GM12864 (cell line): ENCODE data around the gene TMED3.

Experiments used
- DNase-seq: peaks from one replicate; pipeline ENCODE4 v3.0.0-alpha.2; 2011; ENCODE audit warnings: low read depth
- H3K4me3 ChIP-seq: 2 replicates; pipeline ENCODE4 v1.5.1; 2011; ENCODE audit warnings: mild to moderate bottlenecking, low read depth, low read length, control low read depth
- TF ChIP-seq, protein P1 (sequence below): IDR thresholded peaks from 2 replicates; pipeline ENCODE4 v1.5.1; 2011; ENCODE audit warnings: low read depth, mild to moderate bottlenecking, moderate library complexity, low read length, control low read depth, inconsistent platforms; ENCODE audit errors: missing control alignments

The TMED3 gene

DNA sequence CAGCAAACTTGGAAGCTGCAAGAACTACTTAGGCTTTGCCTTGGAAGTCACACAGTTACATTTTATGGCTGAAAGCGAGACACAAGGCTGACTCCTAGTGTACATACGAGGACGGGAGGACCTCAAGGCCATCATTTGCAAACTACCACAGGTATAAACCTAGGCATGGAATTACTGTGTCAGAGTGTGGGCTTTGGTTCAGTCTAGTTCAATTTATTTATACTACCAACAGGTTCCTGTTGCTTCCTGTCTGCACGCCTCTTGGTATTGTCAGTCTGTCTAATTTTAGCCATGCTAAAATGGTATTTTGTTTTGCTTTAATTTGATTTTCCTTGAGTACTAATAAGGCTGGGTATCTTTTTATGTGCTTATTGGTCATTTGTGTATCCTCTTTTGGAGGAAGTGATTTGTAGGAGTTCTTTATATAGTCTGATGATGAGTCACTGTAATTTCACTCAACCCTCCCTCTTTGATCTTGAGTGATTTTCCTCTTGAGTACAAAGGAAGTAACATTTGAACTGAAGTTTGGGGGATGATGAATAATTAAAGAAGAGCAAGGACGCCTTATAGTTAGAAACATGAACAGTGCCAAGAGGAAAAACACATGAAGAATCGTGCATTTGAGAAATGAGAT is 20.2 kb upstream of the TMED3 start:
- TF ChIP-seq, protein P1, sequence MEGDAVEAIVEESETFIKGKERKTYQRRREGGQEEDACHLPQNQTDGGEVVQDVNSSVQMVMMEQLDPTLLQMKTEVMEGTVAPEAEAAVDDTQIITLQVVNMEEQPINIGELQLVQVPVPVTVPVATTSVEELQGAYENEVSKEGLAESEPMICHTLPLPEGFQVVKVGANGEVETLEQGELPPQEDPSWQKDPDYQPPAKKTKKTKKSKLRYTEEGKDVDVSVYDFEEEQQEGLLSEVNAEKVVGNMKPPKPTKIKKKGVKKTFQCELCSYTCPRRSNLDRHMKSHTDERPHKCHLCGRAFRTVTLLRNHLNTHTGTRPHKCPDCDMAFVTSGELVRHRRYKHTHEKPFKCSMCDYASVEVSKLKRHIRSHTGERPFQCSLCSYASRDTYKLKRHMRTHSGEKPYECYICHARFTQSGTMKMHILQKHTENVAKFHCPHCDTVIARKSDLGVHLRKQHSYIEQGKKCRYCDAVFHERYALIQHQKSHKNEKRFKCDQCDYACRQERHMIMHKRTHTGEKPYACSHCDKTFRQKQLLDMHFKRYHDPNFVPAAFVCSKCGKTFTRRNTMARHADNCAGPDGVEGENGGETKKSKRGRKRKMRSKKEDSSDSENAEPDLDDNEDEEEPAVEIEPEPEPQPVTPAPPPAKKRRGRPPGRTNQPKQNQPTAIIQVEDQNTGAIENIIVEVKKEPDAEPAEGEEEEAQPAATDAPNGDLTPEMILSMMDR: no peak
- no peak for DNase-seq
- no peak overlapping the region for H3K4me3 ChIP-seq

DNA sequence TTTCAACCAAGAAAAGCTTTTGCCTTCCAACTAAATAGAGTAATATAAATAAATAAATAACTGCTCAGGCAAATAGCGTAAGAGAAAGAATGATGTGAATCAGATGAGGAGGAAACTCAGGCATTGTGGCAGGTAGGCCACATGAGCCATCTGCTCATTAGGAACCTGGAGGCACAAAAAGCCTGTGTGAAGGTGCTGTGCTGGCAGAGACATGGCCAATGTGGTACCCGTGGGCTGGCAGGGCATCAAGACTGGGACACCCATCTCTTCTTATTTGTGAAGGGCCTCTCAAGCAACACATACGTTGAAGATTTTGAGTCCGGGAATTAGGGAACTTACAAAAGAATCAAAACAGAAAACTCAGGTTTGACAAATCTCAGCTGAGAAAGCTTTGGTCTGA is 18.9 kb upstream of the TMED3 start:
- TF ChIP-seq, protein P1: no peak
- DNase-seq: no peak

DNA sequence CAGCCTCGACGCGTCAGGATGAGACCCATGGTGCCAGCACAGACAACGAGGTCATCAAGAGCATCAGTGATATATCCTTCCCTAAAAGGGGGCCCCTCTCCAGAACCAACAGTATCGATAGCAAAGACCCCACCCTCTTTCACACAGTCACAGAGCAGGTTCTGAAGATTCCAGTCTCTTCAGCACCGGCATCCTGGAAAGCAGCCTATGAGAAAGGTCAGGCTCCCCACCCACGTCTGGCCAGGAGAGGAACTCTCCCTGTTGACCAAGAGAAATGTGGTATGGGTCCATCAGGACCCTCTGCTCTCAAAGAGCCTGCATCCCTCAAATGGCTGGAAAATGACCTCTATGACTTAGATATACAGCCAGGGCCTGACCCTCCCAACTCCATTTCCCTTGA is 16.8 kb upstream of the TMED3 start:
- H3K4me3 ChIP-seq: no peak overlapping the region
- TF ChIP-seq, protein P1: no peak
- no peak for DNase-seq

More for the DNA sequence above, 18.9 kb upstream of the TMED3 start:
- H3K4me3 ChIP-seq: no peak overlapping the region

DNA sequence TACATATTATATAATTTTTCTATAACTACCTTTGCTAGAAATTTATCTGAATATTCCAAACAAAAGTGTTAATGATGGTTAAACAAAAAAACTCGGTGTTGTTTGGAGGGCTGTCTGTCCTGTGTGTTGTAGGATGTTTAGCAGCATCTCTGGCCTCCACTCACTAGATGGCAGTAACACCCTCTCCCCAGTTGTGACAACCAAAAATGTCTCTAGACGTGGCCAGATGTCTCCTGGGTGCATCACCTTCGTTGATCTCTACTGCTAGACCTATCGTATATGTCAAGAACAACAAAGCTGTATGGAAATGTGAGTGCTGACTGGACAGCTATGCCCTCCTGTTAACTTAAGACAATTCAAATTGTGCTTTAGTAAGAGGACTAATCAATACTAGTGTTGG is 14.3 kb upstream of the TMED3 start:
- TF ChIP-seq, protein P1: peak; percentile 51
- no peak overlapping the region for H3K4me3 ChIP-seq
- no peak for DNase-seq

DNA sequence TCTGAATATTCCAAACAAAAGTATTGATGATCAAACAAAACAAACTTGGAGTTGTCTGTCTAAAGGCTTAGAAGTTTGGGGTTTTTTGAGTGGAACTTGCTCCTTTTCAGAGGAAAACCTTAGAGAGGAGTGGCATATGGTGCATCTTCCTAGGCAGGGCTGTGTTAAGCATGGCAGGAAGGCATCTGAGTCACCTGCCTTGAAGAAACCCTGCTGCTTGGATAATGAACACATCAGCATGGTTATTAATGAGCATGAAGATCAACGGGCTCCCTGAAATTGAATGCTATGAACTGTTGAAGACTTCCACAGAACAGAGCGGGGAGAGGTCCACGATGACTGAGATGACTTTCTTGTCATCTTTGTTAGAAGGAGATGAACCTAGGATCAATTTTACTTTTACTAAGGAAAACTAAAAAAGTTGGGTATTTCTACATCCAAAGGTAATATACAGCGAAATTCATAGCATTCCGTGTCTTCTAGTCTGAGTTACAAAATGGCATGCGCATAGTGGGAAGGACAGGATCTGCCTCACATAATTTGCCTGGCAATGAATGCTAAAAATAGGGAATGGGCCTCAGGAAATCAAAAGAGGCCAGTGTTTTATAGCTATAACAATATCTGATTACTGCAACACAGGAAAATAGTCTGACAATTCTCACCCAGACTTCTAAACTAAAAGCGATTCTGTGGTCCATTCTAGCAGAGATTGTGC is 11.6 kb upstream of the TMED3 start:
- no peak overlapping the region for H3K4me3 ChIP-seq
- TF ChIP-seq, protein P1: no peak
- no peak for DNase-seq

DNA sequence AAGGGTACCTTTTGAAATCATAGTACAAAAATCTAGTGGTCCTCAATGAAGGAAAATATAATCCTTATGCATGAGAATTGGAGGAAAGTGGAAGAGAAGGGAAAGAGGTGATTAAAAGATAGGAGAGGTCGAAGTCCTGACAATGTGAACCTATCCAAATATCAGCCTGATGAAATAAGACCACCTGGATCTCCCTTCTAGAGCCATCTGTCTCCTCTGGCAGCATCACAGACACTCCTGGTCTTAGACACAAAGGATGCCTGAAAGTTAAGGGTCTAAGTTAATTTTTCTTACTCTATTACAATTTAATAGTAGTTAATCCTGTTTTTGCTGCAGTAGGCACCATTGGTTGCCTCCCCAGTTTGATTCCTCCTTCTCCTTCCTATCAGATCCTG is 11.1 kb upstream of the TMED3 start:
- TF ChIP-seq, protein P1: no peak
- no peak overlapping the region for H3K4me3 ChIP-seq
- no peak for DNase-seq

DNA sequence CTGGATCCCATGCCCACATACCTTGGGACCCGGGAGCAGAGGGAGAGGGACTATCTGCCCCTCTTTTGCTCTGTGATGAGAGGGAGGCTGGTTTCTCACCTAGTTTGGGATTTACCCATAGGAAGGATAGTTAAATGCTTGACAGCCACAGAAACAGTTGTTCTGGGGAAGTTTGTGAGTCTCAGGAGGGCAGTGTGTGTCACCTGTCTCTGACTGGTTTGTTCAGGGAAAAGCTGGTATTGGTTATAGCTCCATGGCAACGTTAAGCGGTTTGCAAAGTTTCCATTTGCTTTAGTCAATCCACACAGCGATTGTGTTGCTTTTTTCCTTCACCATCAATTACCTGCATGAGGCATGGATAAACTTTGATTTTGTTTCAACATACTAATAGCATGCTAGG is 3.7 kb upstream of the TMED3 start:
- no peak overlapping the region for H3K4me3 ChIP-seq
- TF ChIP-seq, protein P1: no peak
- no peak for DNase-seq
